ENCODE measurements around the gene PNO1.

The PNO1 gene

GRCh38 chr2:68178432-68178831 lies 20.7 kb downstream of the PNO1 start:
- no peak for DNase-seq (ENCODE audit: low spot score)
- no peak for TF ChIP-seq CTCF (IDR thresholded peaks at IDR 0.05; ENCODE audit: borderline replicate concordance, control extremely low read depth, extremely low read depth, insufficient read depth, missing control alignments)
- in situ Hi-C loops (cut with MboI; ENCODE audit: low sequenced_read_pairs, unreplicated experiment): no loop called here

- in situ Hi-C loops (cut with MboI; ENCODE audit: low sequenced_read_pairs, unreplicated experiment): no loop called here
- no peak for TF ChIP-seq CTCF (IDR thresholded peaks at IDR 0.05; ENCODE audit: borderline replicate concordance, control extremely low read depth, extremely low read depth, insufficient read depth, missing control alignments)
These were observed 21.4 kb downstream of the PNO1 start for GRCh38 chr2:68178954-68179627.

GRCh38 chr2:68182902-68183301 lies 25.2 kb downstream of the PNO1 start:
- in situ Hi-C loops (cut with MboI; ENCODE audit: low sequenced_read_pairs, unreplicated experiment): no loop called here
- no peak for TF ChIP-seq CTCF (IDR thresholded peaks at IDR 0.05; ENCODE audit: borderline replicate concordance, control extremely low read depth, extremely low read depth, insufficient read depth, missing control alignments)
- DNase-seq (ENCODE audit: low spot score): no peak

More at GRCh38 chr2:68178954-68179627, 21.4 kb downstream of the PNO1 start:
- DNase-seq (ENCODE audit: low spot score): no peak

GRCh38 chr2:68185541-68186164 lies 28.0 kb downstream of the PNO1 start:
- TF ChIP-seq CTCF (IDR thresholded peaks at IDR 0.05; ENCODE audit: borderline replicate concordance, control extremely low read depth, extremely low read depth, insufficient read depth, missing control alignments): peak; percentile 33
- in situ Hi-C loops (cut with MboI; ENCODE audit: low sequenced_read_pairs, unreplicated experiment): no loop called here
- peak; percentile 31 for DNase-seq (ENCODE audit: low spot score)

- in situ Hi-C loops (cut with MboI; ENCODE audit: low sequenced_read_pairs, unreplicated experiment): no loop called here
- no peak for DNase-seq (ENCODE audit: low spot score)
- no peak for TF ChIP-seq CTCF (IDR thresholded peaks at IDR 0.05; ENCODE audit: borderline replicate concordance, control extremely low read depth, extremely low read depth, insufficient read depth, missing control alignments)
These were observed 29.6 kb downstream of the PNO1 start for GRCh38 chr2:68187329-68187728.

- in situ Hi-C loops (cut with MboI; ENCODE audit: low sequenced_read_pairs, unreplicated experiment): no loop called here
- DNase-seq (ENCODE audit: low spot score): no peak
- no peak for TF ChIP-seq CTCF (IDR thresholded peaks at IDR 0.05; ENCODE audit: borderline replicate concordance, control extremely low read depth, extremely low read depth, insufficient read depth, missing control alignments)
These were observed 31.1 kb downstream of the PNO1 start for GRCh38 chr2:68188831-68189230.
